Activated CD4-positive, alpha-beta T cell treated with anti-CD3 and anti-CD28 coated beads for 48 hours (primary cell): ENCODE results near the gene FECH.
"Not testable (repeated sequence)": the region's sequence is repeated elsewhere in the genome, so short reads cannot be mapped to it uniquely, and the experiment has no call there.

Source experiments
- DNase-seq: peaks from one replicate; pipeline ENCODE4 v3.0.0-alpha.2; 2020

FECH gene

DNA sequence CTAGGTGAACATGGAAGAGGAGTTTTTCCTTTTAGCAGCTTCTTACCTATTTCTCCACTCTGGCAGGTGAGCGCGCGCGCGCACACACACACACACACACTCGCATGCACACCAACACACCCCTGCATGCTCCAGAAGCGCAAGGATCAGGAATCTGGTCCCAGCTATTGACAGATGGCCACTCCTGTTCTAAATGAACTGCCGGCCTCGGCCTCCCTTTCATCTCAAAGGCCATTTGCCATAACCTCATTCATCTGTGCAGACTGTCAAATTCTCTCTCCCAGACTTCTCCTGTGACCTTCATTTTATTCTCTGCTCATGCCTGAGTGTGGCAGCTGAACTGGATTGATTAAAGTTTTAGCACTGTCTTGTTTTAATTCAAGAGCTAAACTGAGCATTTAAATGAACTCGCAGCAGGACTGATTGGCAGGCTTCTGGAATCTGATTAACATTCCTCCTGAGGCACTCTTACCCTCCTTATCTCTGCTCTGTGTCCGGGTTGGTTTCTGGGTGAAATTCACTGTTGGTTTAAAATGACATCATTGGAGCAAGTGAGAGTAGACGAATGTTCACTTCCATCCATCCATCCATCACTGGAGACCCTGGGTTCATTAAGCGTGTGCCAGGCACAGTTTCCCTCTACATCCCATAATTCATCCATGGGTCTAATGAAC lies 58.8 kb downstream of the FECH start:
- DNase-seq, result no peak

DNA sequence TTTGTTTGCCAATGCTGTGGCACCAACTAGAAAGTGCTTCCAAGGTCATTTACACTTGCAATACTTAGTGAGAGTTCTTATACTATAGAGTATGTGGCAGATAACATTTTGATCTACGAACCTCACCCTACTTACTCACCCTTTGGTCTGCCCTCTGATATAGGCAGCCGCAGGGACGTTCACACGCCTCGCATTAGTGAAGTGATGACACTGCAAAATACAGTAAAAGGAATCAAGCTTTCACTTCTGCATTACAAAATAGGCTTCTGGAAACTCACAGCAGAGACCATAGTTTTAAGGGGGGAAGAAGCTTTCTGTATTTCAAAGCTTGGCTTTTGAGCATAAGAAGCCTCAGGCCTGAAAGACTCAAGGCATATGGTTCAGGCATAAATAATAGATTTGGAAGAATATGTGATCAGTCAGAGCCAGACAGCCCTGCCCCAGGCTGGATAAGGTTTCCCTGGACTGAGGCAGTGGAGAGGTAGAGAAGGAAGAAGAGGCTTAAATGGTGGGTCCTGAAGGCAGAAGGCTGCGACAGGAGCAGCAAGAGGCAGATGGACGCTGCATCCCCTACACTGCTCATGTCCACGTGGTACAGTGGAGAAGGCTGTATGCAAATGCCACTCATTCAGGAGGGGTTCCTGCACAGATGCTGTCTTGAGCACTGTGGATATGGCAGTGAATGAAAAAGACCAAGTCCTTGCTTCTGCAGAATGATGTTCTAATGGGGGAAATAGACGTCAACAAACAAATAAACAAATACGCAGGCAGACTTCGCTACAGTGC lies 63.1 kb downstream of the FECH start:
- DNase-seq, result no peak

DNA sequence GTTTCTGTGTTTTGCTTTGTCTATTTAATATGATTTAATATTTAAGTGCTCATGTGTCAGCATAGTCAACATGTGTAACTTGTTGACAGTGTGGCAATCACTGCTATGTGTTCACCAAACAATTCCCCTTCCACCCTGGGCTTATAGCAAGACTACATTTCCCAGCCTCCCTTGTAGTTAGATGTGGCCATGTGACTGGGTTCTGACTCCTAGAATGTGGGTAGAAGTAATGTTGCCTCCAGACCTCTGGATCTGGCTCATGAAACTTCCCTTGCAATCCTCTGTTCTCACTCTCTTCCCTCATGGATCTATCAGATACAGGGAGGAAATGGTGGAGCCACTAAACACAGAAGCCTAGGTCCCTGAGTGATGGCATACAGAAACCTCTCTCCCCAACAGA lies 64.2 kb downstream of the FECH start:
- DNase-seq, result not testable (repeated sequence)

DNA sequence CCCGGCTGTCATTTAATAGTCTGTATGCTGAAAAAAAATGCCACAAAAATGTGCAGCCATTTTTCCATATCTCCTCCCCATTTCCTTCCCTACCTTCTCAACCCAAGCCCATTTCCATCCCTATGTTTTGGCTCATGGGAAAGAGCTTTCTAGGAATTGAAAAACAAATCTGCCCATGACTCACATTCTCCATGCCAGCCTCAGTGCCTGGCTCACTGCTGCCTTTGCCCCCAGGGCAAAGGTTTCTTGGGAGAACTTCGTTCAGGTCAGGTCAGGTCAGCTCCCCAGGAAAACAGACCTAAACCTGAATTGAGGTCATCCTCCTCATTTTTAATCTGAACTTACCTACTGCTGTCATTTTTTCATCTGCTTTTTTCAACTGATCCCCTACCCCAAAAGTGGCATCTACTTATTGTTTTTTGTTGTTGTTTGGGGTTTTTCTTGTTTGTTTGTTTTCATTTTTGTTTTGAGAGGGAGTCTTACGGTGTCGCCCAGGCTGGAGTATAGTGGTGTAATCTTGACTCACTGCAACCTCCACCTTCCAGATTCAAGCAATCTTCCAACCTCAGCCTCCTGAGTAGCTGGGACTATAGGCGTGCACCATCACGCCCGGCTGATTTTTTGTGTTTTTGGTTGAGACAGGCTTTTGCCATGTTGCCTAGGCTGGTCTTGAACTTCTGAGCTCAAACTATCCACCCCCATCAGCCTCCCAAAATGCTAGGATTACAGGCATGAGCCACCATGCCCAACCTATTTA lies 66.7 kb downstream of the FECH start:
- no peak for DNase-seq

DNA sequence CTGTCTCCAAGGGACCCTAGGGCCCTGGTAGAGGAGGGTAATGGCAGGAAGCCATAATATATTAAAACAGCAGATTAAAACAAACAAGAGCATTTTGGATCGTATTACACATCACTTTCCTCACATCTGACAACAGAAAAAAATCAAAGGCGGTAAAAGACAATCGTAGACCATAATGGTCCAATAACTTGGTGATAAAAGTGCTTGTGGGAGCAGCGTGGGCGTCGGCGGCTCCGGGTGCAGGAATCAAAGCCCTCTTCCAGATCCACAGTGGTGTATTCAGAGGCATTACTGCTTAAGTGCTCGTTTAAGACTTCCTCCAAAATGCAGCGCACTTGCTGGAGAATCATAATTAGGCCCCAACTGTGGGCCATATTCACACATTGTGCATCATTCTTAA lies 68.0 kb downstream of the FECH start:
- no peak for DNase-seq

DNA sequence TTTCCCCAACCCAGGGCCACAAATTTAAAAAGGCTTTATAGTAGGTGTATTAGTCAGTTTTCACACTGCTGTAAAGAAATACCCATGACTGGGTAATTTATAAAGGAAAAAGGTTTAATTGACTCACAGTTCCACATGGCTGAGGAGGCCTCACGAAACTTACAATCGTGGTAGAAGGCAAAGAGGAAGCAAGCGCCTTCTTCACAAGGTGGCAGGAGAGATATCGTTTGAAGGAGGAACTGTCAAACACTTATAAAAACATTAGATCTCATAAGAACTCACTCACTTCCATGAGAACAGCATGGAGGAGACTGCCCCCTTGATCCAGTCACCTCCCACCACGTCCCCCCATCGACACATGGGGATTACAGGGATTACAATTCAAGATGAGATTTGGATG lies 70.4 kb downstream of the FECH start:
- DNase-seq, result no peak

DNA sequence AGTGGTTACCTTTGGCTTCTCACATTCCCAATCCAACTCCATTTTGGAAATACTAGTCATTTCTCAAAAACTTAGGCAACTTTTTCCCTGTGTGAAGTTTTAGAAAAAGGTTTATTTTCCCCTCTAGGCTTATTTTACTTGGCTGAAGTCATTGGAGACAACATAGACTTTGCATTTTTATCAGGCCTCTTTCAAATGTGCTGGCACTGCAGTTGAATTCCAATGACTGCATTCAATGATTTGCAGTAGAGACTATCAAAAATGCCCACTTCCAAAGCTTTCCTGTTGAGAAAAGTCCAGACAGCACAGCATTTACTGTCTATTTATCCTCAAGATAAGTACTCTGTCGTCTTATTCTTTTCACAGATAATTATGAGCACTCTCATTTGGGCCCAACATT lies 81.3 kb downstream of the FECH start:
- no peak for DNase-seq

DNA sequence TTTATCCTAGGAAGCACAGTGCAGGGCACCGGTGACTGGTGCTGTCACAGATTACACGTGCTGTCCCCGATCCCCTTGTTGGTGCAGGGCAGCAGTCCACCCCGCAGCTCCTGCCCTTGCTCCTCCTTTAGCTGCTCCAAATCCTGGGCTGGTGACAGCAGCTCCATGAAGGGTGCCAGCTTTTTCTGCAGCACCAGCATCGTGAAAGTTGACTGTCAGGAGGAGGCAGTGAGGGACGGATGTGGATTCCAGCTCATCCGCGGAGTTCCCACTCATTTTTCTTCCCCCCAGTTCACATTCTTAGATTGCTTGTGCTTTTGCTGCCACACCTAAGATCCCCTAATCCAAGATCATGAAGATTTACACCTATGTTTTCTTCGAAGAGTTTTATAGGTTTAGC lies 83.9 kb downstream of the FECH start:
- DNase-seq, result no peak

DNA sequence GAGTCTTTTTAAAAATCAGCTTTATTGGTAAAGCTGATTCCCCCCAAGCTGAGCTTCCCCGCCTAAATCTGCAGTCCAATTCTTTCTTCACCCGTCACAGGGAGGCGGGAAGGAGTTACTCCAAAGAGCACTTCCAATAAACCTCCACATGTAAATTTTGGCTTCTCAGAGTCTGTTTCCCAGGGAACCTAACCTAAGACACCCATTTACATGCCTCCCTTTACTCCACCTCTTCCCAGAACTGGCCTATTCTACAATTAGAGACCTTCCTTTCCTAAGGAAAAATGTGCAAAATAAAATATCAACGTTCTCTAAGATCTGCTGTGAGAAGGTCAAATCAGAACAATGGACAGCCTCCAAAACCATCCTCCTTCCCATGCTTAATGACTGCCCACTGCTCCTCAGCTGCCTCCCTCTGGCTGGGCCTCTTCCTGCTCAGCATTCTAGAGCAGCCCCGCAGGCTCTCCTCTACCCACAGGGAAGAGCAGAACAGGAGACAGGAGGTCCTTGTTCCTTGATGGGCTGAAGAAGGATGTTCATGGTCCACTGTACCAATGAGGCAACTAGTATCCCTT lies 87.7 kb downstream of the FECH start:
- DNase-seq, result no peak
